ENCODE measurements around the gene CINP.

The CINP gene

GRCh38 chr14:102316743-102317563, 45.7 kb downstream of the CINP start:
- TF ChIP-seq POLR2AphosphoS5 (IDR thresholded peaks at IDR 0.05; ENCODE audit: low read depth, low read length) (no peak), REST (IDR thresholded peaks at IDR 0.05; ENCODE audit: insufficient read depth in 1 of 2, low read depth in 2 of 2, low read length in 2 of 2) (no peak), TAF1 (IDR thresholded peaks at IDR 0.05; ENCODE audit: borderline replicate concordance, insufficient read depth, low read length) (no peak), SIN3A (IDR thresholded peaks at IDR 0.05; ENCODE audit: borderline replicate concordance, insufficient read depth, low read length) (no peak), FOXP2 (optimal IDR thresholded peaks at IDR 0.05; ENCODE audit: borderline replicate concordance, extremely low read depth, extremely low read length, insufficient read depth) (no peak)

GRCh38 chr14:102316338-102316742, 46.4 kb downstream of the CINP start:
- TF ChIP-seq SIN3A (IDR thresholded peaks at IDR 0.05; ENCODE audit: borderline replicate concordance, insufficient read depth, low read length) (no peak), TAF1 (IDR thresholded peaks at IDR 0.05; ENCODE audit: borderline replicate concordance, insufficient read depth, low read length) (no peak), FOXP2 (optimal IDR thresholded peaks at IDR 0.05; ENCODE audit: borderline replicate concordance, extremely low read depth, extremely low read length, insufficient read depth) (no peak), POLR2AphosphoS5 (IDR thresholded peaks at IDR 0.05; ENCODE audit: low read depth, low read length) (no peak), REST (IDR thresholded peaks at IDR 0.05; ENCODE audit: insufficient read depth in 1 of 2, low read depth in 2 of 2, low read length in 2 of 2) (no peak)

- TF ChIP-seq FOXP2 (optimal IDR thresholded peaks at IDR 0.05; ENCODE audit: borderline replicate concordance, extremely low read depth, extremely low read length, insufficient read depth), result no peak
- no peak for TF ChIP-seq TAF1 (IDR thresholded peaks at IDR 0.05; ENCODE audit: borderline replicate concordance, insufficient read depth, low read length)
- TF ChIP-seq POLR2AphosphoS5 (IDR thresholded peaks at IDR 0.05; ENCODE audit: low read depth, low read length), result no peak
- TF ChIP-seq REST (IDR thresholded peaks at IDR 0.05; ENCODE audit: insufficient read depth in 1 of 2, low read depth in 2 of 2, low read length in 2 of 2), result no peak
- TF ChIP-seq SIN3A (IDR thresholded peaks at IDR 0.05; ENCODE audit: borderline replicate concordance, insufficient read depth, low read length), result no peak
Measured at GRCh38 chr14:102315121-102315520, 47.6 kb downstream of the CINP start.

GRCh38 chr14:102314242-102315011, 48.3 kb downstream of the CINP start:
- TF ChIP-seq POLR2AphosphoS5 (IDR thresholded peaks at IDR 0.05; ENCODE audit: low read depth, low read length), result no peak
- no peak for TF ChIP-seq REST (IDR thresholded peaks at IDR 0.05; ENCODE audit: insufficient read depth in 1 of 2, low read depth in 2 of 2, low read length in 2 of 2)
- TF ChIP-seq SIN3A (IDR thresholded peaks at IDR 0.05; ENCODE audit: borderline replicate concordance, insufficient read depth, low read length), result peak; percentile 42; the same call in 1 of the 2 replicates

All from PFSK-1 (cell line).